GM10847 (cell line): ENCODE measurements around the gene RAB13.

ENCODE experiments used
- POLR2A ChIP-seq: IDR thresholded peaks from 2 replicates; pipeline ENCODE4 v1.6.1; 2011; ENCODE audit not compliant: insufficient read length; ENCODE audit errors: extremely low read depth

The RAB13 gene

DNA sequence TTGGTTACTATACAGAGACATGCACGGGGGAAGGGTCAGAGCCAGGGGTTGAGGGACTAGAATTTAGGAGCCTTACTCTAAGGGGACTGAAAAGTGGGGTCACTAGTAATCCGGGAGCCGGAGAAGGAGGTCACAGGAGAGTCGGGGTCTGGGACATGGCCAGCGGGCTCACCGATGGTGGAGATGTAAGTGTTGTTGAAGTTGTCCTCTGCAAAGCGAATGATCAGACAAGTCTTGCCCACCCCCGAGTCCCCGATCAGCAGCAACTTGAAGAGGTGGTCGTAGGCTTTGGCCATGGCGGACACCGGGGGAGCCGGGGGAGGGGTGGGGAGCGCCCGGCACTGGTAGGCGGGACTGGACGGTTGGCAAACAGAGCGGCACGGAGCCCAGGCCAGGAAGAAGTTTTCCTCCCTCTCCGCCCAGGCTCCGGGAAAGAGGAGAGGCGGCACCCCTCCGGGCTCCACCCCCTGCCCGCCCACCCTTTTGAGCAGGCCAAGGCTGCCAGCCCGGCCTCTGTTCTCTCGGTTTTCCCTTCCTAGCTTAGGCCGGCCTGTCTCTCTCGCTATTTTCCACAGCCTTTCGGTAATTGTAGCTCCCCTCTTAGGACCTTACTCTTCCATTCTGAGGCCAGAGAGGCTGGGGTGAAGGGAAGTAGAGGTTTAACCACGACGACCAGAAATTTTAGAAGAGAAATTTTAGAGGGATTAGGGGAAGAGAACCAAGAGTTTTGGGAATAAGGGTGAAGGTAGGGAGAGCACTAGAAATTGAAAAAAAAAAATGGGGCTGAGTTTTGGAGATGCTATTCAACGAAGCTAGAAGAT lies at the start of gene RAB13:
RAB13 (minus strand) TSS at position 399 of the 821 bp plus-strand sequence; CDS start at position 296, 103 bp downstream.
- TF ChIP-seq POLR2A = no peak

DNA sequence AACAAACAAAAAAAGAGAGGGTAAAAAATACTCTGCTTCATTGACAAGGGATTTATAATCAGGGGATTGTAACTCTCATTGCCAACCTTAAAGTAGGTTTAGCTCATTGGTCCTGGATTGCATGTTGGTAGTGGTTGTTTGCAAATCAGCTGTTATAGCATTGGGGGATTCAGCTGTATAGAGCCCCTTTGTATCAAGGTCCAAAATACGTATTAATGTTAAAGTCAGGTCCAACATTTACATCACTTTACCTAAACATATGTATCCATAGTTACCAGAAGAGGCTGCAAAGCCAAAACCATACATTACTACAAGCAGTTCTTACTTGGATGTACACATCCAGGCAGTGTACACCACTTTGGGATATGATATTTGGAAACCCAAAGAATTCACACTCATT lies 33.8 kb upstream of the RAB13 start:
- no peak for TF ChIP-seq POLR2A

DNA sequence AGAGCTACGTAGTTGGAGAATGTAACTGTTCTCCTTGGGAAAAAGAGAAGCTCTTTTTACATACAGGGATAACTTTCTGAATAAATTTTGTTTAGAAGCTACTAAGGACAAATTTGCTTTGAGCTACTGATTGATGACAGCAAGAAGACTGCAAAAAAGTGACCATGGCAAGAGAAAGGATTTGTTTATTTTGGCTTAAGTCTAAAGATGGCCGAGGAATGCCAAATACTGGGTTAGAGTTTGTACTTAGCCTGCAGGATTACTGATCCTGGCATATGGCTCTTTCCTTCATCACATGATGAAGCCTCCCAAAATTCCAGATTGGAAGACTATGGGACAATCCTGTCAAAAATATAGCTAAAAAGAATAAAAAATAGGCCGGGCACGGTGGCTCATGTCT lies 33.1 kb upstream of the RAB13 start:
- TF ChIP-seq POLR2A = no peak

DNA sequence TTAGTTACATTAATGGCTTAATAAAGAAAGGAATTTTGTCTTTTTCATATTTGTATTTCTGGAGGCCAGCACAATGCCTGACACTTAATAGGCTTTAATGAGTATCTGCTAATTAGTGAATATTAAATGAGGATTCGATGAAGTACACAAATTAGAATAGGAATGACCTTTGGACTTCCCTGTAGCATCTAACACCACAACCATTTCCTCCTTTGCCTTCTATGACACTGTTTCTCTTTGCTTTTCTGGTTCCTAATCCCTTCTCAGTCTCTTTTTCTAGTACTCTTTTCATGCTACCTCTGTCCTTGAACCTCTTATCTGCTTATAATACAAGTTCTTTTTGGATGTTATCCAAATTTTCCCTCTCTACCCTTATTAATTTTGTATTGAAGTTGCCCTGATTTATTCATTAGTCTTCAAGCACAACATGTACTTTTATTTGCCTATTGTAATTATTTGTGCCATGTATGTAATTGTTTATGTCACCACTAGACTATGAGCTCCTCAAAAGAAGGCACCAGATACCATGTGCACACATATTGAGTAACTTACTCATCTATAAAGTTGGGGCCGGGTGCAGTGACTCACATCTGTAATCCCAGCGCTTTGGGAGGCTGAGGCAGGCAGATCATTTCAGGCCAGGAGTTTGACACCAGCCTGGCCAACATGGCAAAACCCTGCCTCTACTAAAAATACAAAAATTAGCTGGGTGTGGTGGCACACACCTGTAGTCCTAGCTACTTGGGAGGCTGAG lies 28.2 kb upstream of the RAB13 start:
- no peak for TF ChIP-seq POLR2A

DNA sequence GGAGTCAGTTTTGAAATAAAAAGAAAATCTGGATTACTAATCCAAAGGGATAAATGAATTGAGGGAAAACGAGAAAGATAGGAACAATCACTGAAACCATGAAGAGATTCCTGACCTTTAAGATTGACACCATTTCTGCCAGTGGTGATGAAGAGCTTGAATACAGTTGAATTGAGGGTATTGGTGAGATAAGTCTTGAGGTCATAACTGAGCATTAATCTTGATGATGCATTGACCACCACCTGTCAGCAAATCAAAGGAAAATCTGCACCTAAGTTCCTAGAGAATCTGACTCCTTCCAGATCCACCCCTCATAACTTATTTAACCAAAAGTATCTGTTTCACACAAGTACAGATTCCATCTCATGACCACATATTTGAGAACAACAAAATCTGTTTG lies 26.0 kb upstream of the RAB13 start:
- TF ChIP-seq POLR2A = no peak

DNA sequence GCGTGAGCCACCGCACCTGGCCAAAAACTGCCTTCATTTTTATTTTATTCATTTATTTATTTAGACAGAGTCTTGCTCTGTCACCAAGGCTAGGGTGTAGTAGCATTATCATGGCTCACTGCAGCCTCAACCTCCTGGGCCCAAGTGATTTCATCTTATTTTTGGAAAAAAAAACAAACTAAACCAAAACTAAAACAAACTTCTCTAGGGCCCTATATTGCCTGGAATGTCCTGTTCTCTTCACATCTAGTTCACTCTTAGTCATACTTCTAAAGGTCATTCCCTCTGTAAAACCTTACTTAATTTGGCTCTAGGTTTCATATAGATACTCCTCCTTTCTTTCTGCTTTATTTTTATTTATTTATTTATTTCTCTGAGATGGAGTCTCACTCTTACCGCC lies 20.0 kb upstream of the RAB13 start:
- TF ChIP-seq POLR2A = no peak

DNA sequence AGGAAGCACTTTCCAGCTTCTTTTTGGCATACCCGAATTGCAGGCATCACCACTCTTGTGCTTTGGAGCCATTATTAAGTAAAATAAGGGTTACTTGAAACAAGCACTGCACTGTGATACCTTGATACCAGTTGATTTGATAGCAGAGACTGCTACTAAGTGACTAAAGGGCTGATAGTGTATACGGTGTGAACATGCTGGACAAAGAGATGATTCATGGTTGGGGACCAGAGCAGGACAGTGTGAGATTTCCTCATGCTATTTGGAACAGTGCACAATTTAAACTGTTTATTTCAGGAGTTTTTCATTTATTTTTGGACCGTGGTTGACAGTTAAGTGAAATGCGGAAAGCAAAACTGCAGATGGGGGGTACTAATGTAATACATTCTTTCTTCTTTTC lies 14.3 kb upstream of the RAB13 start:
- no peak for TF ChIP-seq POLR2A

DNA sequence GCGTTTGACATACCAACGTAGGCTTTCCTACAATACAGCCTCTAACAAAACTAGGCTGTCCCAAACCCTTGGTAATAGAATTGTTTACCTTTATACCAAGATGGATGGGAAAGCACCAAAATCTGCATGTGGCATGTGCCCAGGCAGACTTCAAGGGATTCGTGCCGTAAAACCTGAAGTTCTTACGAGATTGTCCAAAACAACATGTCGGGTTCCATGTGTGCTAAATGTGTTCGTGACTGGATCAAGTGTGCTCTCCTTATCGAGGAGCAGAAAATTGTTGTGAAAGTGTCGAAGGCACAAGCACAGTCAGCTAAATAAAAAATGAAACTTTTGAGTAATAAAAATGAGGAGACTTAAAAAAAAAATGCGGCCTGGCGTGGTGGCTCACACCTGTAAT lies 9.5 kb upstream of the RAB13 start:
- no peak for TF ChIP-seq POLR2A

DNA sequence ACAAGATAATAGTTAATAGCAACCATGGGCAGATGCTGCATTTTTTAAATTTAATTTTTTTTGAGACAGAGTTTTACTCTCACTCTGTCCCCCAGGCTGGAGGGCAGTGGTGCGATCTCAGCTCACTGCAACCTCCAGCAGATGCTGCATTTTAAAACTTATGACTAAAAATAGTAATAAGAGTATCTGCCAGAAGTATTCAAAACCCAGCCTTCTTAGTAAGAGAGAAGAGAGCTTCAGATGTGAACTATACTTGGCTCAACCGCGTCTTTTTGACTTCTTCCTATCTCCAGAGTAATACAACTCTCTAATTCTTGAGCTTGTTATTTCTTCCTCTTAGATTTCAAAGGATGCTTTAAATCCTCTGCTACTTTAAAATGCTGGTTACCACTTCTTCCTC lies 9.1 kb upstream of the RAB13 start:
- TF ChIP-seq POLR2A = no peak

DNA sequence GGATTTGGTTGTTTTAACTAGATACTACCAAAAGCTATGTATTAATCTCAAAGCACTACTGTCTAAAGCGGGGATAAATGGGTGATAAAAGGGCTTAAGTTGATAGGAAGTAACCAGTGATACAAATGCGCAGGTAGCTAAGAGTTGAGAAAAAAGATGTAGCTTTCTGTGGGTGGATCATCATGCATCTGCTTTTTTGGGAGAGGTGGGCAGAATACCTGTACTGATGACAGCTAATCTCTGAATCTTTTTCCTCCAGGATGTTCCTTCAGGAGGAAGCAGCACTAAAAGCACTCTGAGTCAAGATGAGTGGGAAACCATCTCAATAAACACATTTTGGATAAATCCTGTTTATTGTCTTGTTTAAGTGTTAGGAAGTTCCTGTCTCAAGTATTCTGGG lies 5.7 kb upstream of the RAB13 start:
- TF ChIP-seq POLR2A = no peak

DNA sequence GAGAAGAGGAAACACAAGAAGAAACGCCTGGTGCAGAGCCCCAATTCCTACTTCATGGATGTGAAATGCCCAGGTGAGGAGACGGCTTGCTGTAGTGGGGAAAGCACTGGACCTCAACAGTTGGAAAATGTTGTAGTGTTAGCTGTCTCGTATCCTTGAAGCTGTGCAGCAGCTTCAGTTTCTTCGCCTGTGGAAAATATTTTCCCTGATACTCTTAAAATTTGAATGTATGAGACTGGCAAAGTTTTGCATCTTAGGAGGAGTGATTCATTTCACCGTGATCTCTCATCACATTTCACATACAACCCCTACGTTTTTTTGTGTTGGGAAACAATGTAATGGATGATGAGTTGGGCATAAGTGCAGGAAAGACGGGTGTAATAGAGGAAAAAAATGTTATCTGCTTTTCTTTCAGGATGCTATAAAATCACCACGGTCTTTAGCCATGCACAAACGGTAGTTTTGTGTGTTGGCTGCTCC lies 5.1 kb upstream of the RAB13 start:
- TF ChIP-seq POLR2A = no peak

DNA sequence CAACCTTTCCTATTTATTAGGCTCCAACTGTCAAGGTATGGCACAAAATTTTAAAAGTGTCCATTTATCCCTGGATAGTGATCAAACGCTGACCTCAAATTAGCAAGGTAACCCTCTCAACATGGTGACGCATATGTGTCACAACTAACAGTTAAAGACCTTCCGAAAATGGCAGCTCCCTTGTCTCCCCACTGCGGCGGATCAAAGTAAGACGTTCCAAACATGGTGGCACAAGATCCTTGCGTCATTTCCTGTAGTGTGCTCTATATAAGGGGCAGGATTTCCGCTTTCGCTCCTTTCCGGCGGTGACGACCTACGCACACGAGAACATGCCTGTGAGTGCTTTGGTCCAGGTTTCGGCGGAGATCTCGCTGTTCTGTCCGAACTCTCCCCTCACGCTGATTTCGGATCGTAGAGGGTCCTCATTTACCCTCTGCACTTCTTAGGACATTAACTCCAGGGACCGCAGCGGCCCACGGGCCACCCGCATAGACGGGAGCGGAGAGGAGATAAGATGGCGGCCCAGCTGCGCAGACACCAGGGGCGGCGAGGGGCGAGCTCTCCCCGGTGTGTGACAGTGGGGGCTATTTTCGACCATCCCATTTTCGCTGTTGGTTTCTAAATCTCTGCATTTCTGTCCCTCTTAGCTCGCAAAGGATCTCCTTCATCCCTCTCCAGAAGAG lies 4.5 kb upstream of the RAB13 start, which contains the start of gene RPS27:
RPS27 (plus strand) TSS at position 295 of the 683 bp plus-strand sequence; CDS start at position 330, 35 bp downstream.
- TF ChIP-seq POLR2A = peak; percentile 99

DNA sequence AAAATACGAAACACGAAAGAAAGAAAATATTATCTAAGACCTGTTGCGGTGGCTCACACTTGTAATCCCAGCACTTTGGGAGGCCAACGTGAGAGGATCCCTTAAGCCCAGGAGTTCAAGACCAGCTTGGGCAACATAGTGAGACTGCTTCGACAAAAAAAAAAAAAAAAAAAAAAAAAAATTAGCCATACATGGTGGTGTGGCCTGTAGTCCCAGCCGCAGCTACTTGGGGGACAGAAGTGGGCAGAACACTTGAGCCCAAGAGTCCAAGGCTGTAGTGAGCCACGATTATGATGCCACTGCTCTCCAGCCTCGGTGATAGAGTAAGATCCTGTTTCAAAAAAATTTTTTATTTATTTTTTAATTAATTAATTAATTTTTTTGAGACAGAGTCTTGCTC lies 1.5 kb upstream of the RAB13 start:
- TF ChIP-seq POLR2A = no peak

DNA sequence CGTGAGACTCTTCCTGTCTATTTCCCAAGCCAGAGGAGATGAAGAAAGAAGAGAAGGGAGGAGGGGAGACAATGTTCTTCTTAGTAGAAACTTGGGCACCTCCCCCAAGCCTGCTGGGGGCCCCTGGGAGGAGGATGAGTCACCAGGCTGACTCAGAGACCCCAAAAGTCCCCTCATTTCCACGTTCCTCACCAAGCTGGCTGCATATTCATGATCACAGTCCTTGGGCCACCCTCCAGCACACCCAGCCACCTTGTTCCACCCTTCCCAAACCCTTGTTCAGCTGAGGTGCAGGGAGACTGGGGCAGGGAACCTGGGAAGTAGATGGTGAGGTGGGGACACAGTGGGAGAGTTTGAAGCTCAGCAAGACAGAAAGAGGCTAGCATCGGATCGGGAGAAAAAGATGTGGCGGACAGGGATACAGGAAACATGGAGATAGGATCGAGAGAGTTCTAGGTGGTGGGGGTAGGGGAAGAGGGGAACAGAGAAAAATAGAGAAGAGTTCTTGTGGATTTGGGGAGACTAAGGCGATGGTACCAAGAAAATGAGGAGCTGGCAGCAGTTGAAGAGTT lies 712 bp downstream of the RAB13 start:
- no peak for TF ChIP-seq POLR2A
